Heart left ventricle (tissue), 13 donors: Measurements from ENCODE around the gene RETN.

Source experiments
- POLR2A ChIP-seq, 2 donors: fragments of 450-650 bp; IDR thresholded peaks; one replicate each; pipeline ENCODE4 v1.6.1; 2017; ENCODE audit warnings: antibody characterized with exemption in 2 of 2, mild to moderate bottlenecking in 2 of 2, moderate library complexity in 2 of 2
- TF ChIP-seq, protein P1 (sequence below), 12 donors: fragments of 200-600 bp; sonication (generic) in 4 of 12; IDR thresholded peaks; one replicate each; pipeline versions ENCODE4 v1.5.0 to v1.8.0; 2018 to 2022; ENCODE audit warnings: antibody characterized with exemption in 12 of 12, mild to moderate bottlenecking in 5 of 12
- donor health status: ischemic (EF 13 %, LVEDD 7.1; RV severe dilation, severe dysfunction).
- donor health status: DM: no; HTN: yes; CAD: no.
- donor health status: DM: no; HTN: no; CAD: no.
- donor health status: ischemic (EF 25% LVEDD 6.9; RV normal size, moderate dysfunction).
- donor health status: ischemic (EF 25% LVEDD 5.7; RV mildly dilated, moderate dysfunction).
- donor health status: ischemic (EF 35%, LVEDD 5.7; RV mildly dilated, moderate dysfunction).
- donor health status: nonischemic (EF 11% LVEDD 7.7; RV severe dilation, severe dysfunction).
- donor health status: DM: yes; HTN: yes; CAD: no.
- donor health status: PGD.
- donor health status: ischemic (EF 29% LVEDD 5.4; RV normal size, mild dysfunction).
- donor health status: nonischemic (EF 23%, LVEDD 6.1; RV moderate dilation, normal function).

- TF ChIP-seq POLR2A (IDR thresholded peaks at IDR 0.05): no peak
- TF ChIP-seq, protein P1, sequence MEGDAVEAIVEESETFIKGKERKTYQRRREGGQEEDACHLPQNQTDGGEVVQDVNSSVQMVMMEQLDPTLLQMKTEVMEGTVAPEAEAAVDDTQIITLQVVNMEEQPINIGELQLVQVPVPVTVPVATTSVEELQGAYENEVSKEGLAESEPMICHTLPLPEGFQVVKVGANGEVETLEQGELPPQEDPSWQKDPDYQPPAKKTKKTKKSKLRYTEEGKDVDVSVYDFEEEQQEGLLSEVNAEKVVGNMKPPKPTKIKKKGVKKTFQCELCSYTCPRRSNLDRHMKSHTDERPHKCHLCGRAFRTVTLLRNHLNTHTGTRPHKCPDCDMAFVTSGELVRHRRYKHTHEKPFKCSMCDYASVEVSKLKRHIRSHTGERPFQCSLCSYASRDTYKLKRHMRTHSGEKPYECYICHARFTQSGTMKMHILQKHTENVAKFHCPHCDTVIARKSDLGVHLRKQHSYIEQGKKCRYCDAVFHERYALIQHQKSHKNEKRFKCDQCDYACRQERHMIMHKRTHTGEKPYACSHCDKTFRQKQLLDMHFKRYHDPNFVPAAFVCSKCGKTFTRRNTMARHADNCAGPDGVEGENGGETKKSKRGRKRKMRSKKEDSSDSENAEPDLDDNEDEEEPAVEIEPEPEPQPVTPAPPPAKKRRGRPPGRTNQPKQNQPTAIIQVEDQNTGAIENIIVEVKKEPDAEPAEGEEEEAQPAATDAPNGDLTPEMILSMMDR (IDR thresholded peaks at IDR 0.05): no peak
Measured at GRCh38 chr19:7679771-7680605, 11.1 kb downstream of the RETN start.
